Loucy (cell line): ENCODE measurements around the gene TRERF1.

ENCODE experiments used
- EZH2phosphoT487 ChIP-seq: fragments of 200-600 bp; IDR thresholded peaks from 2 replicates; pipeline ENCODE4 v1.6.1; 2018; ENCODE audit warnings: antibody characterized with exemption, mild to moderate bottlenecking, moderate library complexity, borderline replicate concordance
- TF ChIP-seq, protein P1 (sequence below): fragments of 200-600 bp; sonication (generic); conservative IDR thresholded peaks from 2 replicates; pipeline ENCODE4 v1.5.1; 2014; ENCODE audit warnings: mild to moderate bottlenecking, antibody characterized with exemption, low read length

DNA sequence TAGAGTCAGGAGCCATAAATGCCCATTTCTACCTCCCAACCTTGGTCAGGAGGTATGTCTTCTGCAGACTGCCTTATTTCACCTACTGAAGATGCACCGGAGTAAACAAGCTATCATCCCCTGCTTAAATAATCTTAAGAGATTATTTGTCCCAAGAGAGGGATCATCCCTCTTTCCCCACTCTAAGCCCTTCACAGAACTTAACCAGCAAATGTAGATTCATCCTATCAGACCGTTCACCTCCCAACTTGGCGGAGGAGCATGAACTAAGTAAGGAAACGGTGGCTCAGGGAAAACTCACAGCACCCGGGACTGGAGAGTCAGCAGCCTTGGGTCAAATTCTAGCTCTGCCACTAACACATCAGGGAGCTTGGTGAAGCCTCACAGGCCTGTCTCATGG lies 115.3 kb downstream of the TRERF1 start:
- TF ChIP-seq, protein P1, sequence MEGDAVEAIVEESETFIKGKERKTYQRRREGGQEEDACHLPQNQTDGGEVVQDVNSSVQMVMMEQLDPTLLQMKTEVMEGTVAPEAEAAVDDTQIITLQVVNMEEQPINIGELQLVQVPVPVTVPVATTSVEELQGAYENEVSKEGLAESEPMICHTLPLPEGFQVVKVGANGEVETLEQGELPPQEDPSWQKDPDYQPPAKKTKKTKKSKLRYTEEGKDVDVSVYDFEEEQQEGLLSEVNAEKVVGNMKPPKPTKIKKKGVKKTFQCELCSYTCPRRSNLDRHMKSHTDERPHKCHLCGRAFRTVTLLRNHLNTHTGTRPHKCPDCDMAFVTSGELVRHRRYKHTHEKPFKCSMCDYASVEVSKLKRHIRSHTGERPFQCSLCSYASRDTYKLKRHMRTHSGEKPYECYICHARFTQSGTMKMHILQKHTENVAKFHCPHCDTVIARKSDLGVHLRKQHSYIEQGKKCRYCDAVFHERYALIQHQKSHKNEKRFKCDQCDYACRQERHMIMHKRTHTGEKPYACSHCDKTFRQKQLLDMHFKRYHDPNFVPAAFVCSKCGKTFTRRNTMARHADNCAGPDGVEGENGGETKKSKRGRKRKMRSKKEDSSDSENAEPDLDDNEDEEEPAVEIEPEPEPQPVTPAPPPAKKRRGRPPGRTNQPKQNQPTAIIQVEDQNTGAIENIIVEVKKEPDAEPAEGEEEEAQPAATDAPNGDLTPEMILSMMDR = no peak
- TF ChIP-seq EZH2phosphoT487 = no peak
